ENCODE data around the gene MYBPC2. TPM values are rescaled to one million over a fixed set of nuclear protein-coding genes. Genes with fewer than 3 reads are reported as not detected.

Gene MYBPC2
- total RNA-seq, 1 experiment from 2014 or later: not detected

DNA sequence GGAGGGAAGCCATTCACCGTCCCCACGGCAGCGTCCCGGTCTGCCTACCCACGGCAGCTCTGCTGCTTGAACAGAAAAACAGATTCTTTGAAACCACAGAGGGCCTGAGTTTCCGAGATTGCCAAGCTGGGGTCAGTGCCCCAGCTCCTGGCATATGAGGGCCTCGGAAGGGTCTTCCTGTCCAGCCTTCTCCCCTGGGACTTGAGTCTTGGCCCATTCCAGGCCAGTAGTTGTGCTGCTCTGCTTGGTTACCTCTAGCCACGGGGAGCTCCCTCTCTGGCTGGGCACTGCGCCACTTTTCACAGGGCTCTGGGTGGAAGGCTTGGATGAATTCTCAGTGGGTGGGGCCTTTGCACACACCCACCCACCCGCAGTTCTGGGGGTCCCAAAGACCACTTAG, 22.6 kb upstream of the MYBPC2 start:
- no peak for TF ChIP-seq EZH2 (IDR thresholded peaks at IDR 0.05; ENCODE audit: borderline replicate concordance, low read depth, low read length, poor library complexity, severe bottlenecking)
- TF ChIP-seq, protein P1, sequence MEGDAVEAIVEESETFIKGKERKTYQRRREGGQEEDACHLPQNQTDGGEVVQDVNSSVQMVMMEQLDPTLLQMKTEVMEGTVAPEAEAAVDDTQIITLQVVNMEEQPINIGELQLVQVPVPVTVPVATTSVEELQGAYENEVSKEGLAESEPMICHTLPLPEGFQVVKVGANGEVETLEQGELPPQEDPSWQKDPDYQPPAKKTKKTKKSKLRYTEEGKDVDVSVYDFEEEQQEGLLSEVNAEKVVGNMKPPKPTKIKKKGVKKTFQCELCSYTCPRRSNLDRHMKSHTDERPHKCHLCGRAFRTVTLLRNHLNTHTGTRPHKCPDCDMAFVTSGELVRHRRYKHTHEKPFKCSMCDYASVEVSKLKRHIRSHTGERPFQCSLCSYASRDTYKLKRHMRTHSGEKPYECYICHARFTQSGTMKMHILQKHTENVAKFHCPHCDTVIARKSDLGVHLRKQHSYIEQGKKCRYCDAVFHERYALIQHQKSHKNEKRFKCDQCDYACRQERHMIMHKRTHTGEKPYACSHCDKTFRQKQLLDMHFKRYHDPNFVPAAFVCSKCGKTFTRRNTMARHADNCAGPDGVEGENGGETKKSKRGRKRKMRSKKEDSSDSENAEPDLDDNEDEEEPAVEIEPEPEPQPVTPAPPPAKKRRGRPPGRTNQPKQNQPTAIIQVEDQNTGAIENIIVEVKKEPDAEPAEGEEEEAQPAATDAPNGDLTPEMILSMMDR (conservative IDR thresholded peaks at IDR 0.05; ENCODE audit: low read depth, low read length): no peak
- POLR2A ChIA-PET (ENCODE audit: low non-redundant PET): no interaction called here

DNA sequence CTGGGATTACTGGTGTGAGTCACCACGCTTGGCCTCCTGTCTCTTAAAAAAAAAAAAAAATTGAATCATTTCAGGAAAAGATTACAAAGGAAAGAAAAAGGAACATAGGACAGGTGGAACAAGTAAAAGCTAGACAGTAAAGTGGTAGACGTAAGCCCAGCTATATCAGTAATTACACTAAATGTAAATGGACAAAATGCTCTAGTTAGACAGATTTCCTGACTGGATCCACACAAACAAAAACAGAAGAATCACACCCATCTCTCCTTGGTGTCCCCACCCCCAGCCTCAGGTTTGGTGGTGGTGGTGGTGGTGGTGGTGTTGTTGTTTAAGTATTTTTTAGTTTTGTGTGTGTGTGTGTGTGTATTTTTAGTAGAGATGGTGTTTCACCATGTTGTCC, 20.3 kb upstream of the MYBPC2 start:
- DNase-seq (ENCODE audit: low spot score): no peak
- Histone ChIP-seq H3K27me3 (replicated peaks; ENCODE audit: insufficient read depth, low read depth, low read length, poor library complexity) (no peaks in the 10 kb centered on the region), H3K4me1 (ENCODE audit: insufficient read depth, low read length, poor library complexity, severe bottlenecking) (no peaks in the 10 kb centered on the region), H3K27ac (ENCODE audit: low read depth, low read length, poor library complexity, severe bottlenecking) (no peak overlapping the region), H3K36me3 (ENCODE audit: insufficient read depth, low read length, poor library complexity, severe bottlenecking) (peaks cover 22% of the 10 kb centered on the region), H3K9me3 (ENCODE audit: low read depth, low read length, poor library complexity, severe bottlenecking) (no peaks in the 10 kb centered on the region), H3K4me3 (ENCODE audit: low read depth, low read length, poor library complexity, severe bottlenecking) (no peak overlapping the region)
- no TSS peak for BruUV-seq (replicated peaks)
- ChIA-PET POLR2A (ENCODE audit: low non-redundant PET) (no interaction called here), CTCF (no interaction called here)
- TF ChIP-seq, protein P1 (conservative IDR thresholded peaks at IDR 0.05; ENCODE audit: low read depth, low read length): no peak
- no peak for TF ChIP-seq EZH2 (IDR thresholded peaks at IDR 0.05; ENCODE audit: borderline replicate concordance, low read depth, low read length, poor library complexity, severe bottlenecking)
- intact Hi-C loops (cut with micrococcal nuclease; ENCODE audit: unreplicated experiment): no loop called here

More for the DNA sequence above, 22.6 kb upstream of the MYBPC2 start:
- CTCF ChIA-PET: interaction anchor here (0.6 kb wide), 1 partner anchor 12 kb away, joined by 9 read pairs; no protein-coding TSS in a partner anchor
- DNase-seq (ENCODE audit: low spot score): no peak
- no TSS peak for BruUV-seq (replicated peaks)
- intact Hi-C loops (cut with micrococcal nuclease; ENCODE audit: unreplicated experiment): no loop called here
- H3K9me3 ChIP-seq (ENCODE audit: low read depth, low read length, poor library complexity, severe bottlenecking): no peaks in the 10 kb centered on the region
- H3K4me3 ChIP-seq (ENCODE audit: low read depth, low read length, poor library complexity, severe bottlenecking): no peak overlapping the region
- H3K36me3 ChIP-seq (ENCODE audit: insufficient read depth, low read length, poor library complexity, severe bottlenecking): peaks cover 36% of the 10 kb centered on the region
- no peaks in the 10 kb centered on the region for H3K27me3 ChIP-seq (replicated peaks; ENCODE audit: insufficient read depth, low read depth, low read length, poor library complexity)
- no peaks in the 10 kb centered on the region for H3K4me1 ChIP-seq (ENCODE audit: insufficient read depth, low read length, poor library complexity, severe bottlenecking)
- no peak overlapping the region for H3K27ac ChIP-seq (ENCODE audit: low read depth, low read length, poor library complexity, severe bottlenecking)

DNA sequence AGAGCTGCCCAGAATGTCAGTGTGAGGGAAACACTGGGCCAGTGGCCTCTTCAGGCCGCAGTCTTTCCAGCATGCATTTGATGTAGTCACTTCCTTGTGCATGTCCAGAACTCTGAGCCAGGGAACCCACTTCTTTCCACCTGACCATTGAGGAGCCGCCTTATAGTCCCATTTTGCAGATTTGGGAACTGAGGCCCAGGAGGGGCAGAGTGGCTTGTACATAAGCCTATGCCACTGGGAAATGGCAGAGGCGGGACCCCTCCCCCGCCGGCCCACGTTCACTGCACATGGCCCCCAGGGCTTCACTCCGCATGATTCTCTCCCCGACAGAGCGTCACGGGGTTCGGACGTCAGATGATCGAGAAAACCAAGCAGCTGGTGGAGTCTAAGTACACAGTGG, 19.6 kb upstream of the MYBPC2 start:
- H3K9me3 ChIP-seq (ENCODE audit: low read depth, low read length, poor library complexity, severe bottlenecking): no peaks in the 10 kb centered on the region
- no peaks in the 10 kb centered on the region for H3K27me3 ChIP-seq (replicated peaks; ENCODE audit: insufficient read depth, low read depth, low read length, poor library complexity)
- BruUV-seq (replicated peaks): no TSS peak
- no peak for DNase-seq (ENCODE audit: low spot score)
- intact Hi-C loops (cut with micrococcal nuclease; ENCODE audit: unreplicated experiment): no loop called here
- H3K4me3 ChIP-seq (ENCODE audit: low read depth, low read length, poor library complexity, severe bottlenecking): no peak overlapping the region
- TF ChIP-seq EZH2 (IDR thresholded peaks at IDR 0.05; ENCODE audit: borderline replicate concordance, low read depth, low read length, poor library complexity, severe bottlenecking): no peak
- TF ChIP-seq, protein P1 (conservative IDR thresholded peaks at IDR 0.05; ENCODE audit: low read depth, low read length): no peak
- no peak overlapping the region for H3K27ac ChIP-seq (ENCODE audit: low read depth, low read length, poor library complexity, severe bottlenecking)
- ChIA-PET CTCF (no interaction called here), POLR2A (ENCODE audit: low non-redundant PET) (no interaction called here)
- peaks cover 22% of the 10 kb centered on the region for H3K36me3 ChIP-seq (ENCODE audit: insufficient read depth, low read length, poor library complexity, severe bottlenecking)
- H3K4me1 ChIP-seq (ENCODE audit: insufficient read depth, low read length, poor library complexity, severe bottlenecking): no peaks in the 10 kb centered on the region

Data from A673 (cell line).